Activated naive CD8-positive, alpha-beta T cell treated with anti-CD3 and anti-CD28 coated beads, Interleukin-2, amount 50 U/mL, for 24 hours (primary cell): ENCODE data around the gene PALLD.

Experiments
- ATAC-seq: fragments of 150-1000 bp; cut with Tn5 transposase; one replicate; pipeline ENCODE4 v1.10.0; 2021
- DNase-seq: peaks from one replicate; pipeline ENCODE4 v3.0.0; 2021
- H3K27ac Mint-ChIP-seq: one replicate; pipeline ENCODE4 v1.8.0; 2021; ENCODE audit warnings: mild to moderate bottlenecking, mixed read lengths
- H3K27me3 Mint-ChIP-seq: one replicate; pipeline ENCODE4 v1.8.0; 2021; ENCODE audit warnings: mixed read lengths
- H3K36me3 Mint-ChIP-seq: one replicate; pipeline ENCODE4 v1.8.0; 2021; ENCODE audit warnings: low read depth, mixed read lengths
- H3K4me1 Mint-ChIP-seq: one replicate; pipeline ENCODE4 v1.8.0; 2021; ENCODE audit warnings: mixed read lengths
- H3K4me3 Mint-ChIP-seq: one replicate; pipeline ENCODE4 v1.8.0; 2021; ENCODE audit warnings: mild to moderate bottlenecking, moderate library complexity, mixed read lengths
- H3K9me3 Mint-ChIP-seq: one replicate; pipeline ENCODE4 v1.8.0; 2021; ENCODE audit warnings: mixed read lengths

PALLD gene

DNA sequence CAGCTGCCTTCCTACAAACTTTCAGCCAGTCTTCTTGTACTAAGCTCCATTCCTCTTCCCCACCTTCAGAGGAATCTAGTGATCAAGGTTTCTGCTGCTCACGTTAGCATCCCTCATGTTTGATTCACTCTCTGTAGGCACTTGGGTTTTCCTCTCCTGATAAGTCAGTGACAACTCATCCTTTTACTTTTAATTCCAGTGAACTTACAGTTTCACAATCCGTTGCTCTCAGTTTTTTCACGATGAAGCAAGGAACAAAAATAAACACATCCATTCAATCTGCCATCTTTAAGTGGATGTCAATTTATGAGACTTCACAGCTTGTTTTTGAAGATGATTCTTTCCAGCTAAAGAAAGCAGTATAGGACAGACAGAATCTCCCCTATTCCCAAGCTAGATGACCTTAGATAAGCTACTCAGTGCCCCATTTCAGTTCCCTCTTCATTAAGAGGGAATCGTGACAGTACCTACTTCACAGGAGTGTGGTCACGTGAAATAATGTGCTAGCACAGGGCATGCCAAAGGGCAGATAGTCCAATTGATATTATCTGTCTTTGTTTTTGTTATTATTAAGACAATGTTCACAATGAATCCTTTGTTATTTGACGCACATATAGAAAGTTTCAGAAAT is 234.3 kb downstream of the PALLD start:
- Mint-ChIP-seq H3K27ac (no peak overlapping the region), H3K27me3 (peaks cover 21% of the 10 kb centered on the region), H3K36me3 (no peaks in the 10 kb centered on the region), H3K4me3 (no peak overlapping the region), H3K4me1 (no peaks in the 10 kb centered on the region), H3K9me3 (no peaks in the 10 kb centered on the region)
- ATAC-seq: no peak
- DNase-seq: no peak

DNA sequence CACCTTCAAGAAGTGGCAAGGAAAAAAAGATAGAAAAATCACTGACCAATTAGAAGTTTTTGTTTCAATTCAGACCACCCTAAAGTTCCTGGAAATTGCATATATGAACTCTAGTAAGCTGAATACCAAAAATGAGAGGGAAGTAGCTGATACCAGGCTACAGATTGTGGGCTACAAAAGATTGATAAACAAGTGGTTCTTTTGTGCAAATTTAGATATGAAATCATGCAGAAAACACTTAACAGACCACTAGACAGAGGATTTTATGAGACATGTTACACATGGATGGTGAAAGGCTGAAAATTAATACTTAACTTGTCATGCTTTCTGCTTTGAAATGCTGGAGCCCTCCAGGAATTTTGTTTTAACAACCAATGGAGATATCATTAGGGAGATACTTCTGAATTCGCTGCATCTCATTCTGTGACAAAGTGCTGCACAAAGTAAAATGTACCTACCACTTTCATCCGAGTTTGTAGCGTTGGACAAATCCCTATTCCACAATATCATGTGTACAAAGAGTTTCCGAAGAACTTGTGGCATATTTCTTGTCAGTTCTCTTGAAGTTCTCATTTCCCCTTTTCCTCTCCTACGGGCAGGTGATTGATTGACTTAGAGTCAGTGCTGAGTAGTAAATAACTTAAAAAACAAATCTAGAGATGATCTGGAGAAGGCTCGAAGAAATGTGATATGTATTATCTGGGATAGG is 235.0 kb downstream of the PALLD start:
- H3K9me3 Mint-ChIP-seq: no peaks in the 10 kb centered on the region
- H3K27ac Mint-ChIP-seq: no peak overlapping the region
- no peak for ATAC-seq
- H3K4me3 Mint-ChIP-seq: no peak overlapping the region
- DNase-seq: no peak
- no peaks in the 10 kb centered on the region for H3K36me3 Mint-ChIP-seq
- H3K27me3 Mint-ChIP-seq: peaks cover 17% of the 10 kb centered on the region
- no peaks in the 10 kb centered on the region for H3K4me1 Mint-ChIP-seq

DNA sequence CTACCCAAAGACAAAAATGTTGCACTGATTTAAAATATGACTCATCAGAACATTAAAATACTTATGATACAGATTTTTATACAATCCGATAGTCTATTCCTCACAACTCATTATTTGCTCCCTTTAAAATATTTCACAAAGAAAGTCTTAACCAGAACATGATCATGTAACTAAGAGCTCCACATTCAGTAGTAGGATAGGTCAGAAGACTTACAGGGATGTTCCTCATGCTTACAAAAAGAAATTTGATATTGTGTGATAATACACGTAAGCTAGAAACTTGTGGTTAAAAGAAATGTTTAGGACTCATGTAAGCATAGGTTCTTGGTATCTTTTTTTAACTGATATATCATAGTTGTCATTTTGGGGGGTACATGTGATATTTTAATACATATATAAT is 235.9 kb downstream of the PALLD start:
- Mint-ChIP-seq H3K9me3 (no peaks in the 10 kb centered on the region), H3K36me3 (no peaks in the 10 kb centered on the region), H3K27ac (no peak overlapping the region), H3K4me3 (no peak overlapping the region), H3K4me1 (no peaks in the 10 kb centered on the region), H3K27me3 (peaks cover 17% of the 10 kb centered on the region)
- DNase-seq: no peak
- no peak for ATAC-seq

DNA sequence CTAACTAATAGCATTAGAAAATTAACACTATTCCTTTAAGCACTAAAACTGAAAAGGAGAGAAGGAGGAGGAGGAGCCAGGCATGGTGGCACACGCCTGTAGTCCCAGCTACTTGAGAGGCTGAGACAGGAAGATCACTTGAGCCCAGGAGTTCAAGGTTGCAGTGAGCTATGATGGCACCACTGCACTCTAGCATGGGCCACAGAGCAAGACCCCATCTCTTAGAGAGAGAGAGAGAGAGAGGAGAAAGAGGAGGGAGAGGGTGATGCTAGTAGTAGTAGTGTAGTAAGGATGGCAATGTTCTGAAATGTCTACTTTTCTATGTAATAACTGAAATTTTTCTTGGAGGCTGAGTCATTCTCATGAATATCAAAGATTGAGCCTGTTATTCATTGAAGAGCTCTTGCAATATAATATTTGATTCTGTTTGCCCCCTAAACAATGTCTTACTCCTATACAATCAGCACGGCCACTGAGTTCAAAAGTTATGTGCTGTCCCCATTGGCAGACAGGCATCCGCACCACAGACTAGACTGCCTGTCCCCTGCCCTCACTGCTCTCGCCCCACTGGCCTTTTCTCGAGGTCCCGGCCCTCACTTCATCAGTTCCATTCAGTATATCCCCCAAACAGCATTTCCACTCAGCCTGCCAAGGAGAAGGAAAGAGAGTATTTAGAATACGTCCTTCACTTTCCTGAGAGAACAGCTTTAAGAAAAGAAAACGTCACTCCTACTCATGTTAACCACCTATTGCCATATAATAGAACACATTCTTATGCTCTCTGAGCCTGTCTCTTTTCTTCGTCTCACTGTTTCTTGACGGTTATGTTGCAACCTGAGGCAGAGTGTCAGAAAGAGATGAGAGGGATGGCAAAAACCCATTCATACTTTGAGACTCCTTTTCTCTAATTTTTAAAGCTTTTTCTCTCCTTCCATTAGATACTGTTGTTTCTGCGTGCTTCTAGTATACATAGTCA is 238.1 kb downstream of the PALLD start:
- Mint-ChIP-seq H3K36me3 (no peaks in the 10 kb centered on the region), H3K27ac (no peak overlapping the region), H3K4me1 (no peaks in the 10 kb centered on the region), H3K27me3 (peaks cover 7% of the 10 kb centered on the region), H3K4me3 (no peak overlapping the region), H3K9me3 (no peaks in the 10 kb centered on the region)
- DNase-seq (no peak), ATAC-seq (no peak)

DNA sequence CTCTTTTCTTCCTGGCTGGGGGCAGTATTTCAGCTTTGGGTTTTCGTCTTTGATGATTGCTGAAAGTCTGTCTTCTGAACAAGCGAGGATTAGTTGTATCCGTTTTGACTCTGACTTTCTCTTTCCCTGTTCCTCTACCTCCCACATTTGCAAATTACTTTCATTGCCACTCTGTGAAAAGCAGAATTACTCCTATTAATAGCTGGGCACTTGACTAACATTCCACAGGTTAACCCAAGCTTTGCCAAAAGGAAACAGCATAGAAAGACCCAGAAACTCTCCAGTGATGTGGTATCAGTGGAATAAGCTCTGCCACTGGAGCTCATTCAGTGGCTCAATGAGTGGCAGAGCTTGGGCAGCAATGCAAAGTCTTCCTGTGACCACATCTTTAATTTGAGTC is 238.9 kb downstream of the PALLD start:
- ATAC-seq (no peak), DNase-seq (no peak)
- H3K4me1 Mint-ChIP-seq: no peaks in the 10 kb centered on the region
- H3K27ac Mint-ChIP-seq: no peak overlapping the region
- no peaks in the 10 kb centered on the region for H3K36me3 Mint-ChIP-seq
- no peak overlapping the region for H3K4me3 Mint-ChIP-seq
- no peaks in the 10 kb centered on the region for H3K9me3 Mint-ChIP-seq
- H3K27me3 Mint-ChIP-seq: peaks cover 3% of the 10 kb centered on the region

DNA sequence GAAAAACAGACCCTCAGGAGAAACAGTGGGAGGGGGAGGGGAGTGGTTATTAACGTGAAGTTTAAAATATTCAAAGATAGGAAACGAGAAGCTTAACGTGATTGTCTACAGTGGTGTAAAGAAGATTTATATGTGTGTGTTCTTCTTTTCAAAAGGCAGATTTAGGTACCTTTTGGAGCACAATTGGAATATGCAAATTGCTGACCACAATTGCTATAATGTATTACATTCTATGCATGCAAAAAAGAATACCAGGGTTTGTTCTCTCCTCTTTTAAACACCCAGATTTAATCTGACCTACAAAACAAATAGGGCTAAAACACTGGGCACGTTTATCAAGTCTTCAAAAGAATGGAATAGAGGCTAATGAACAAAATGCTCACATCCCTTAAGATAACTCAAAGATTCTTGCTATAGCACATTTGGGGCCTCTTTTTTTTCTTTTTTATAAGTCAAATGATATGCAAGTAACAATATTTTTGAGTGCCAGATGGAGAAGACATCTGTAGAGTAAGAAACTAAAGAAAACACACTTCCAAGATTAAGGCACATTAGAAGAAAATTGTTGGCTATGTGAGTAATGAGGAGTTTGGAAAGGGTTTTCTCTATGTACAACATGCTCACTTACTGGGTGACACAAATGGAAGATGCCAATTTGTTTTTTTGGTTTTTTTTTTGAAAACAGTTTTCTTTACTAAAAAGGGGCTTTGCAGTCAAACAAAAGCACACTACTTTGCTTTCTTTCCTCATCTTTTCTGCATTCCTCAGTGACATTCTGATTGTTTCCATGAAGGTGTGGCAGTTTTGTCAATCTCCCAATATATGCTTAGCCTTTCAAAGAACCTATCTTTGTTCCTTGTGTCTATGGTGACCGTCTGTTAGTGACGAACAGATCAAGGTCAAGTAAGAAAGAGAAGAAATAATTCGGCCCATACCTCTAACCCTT is 240.3 kb downstream of the PALLD start:
- H3K36me3 Mint-ChIP-seq: no peaks in the 10 kb centered on the region
- no peaks in the 10 kb centered on the region for H3K9me3 Mint-ChIP-seq
- DNase-seq (no peak), ATAC-seq (no peak)
- no peak overlapping the region for H3K4me3 Mint-ChIP-seq
- H3K4me1 Mint-ChIP-seq: no peaks in the 10 kb centered on the region
- H3K27ac Mint-ChIP-seq: no peak overlapping the region
- peaks cover 5% of the 10 kb centered on the region for H3K27me3 Mint-ChIP-seq

DNA sequence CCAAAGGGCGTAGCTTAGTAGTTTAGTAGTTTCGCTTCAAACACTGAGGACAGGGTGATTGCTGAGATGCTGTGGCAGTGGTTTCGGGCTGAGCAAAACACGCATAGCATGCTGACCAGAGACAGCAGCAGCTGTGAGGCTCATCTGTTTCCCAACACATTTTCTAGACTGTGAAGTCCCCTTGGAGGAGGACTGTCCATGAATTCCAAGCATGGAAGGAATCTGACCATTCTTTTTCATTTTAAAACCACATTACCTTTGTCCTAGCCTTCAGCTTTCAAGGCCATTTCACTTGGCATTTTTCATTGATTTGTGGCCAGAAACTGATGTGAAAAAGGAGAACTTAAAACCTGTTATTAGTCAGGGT is 240.9 kb downstream of the PALLD start:
- Mint-ChIP-seq H3K27ac (no peak overlapping the region), H3K36me3 (no peaks in the 10 kb centered on the region), H3K4me1 (no peaks in the 10 kb centered on the region), H3K4me3 (no peak overlapping the region), H3K27me3 (peaks cover 5% of the 10 kb centered on the region), H3K9me3 (no peaks in the 10 kb centered on the region)
- no peak for ATAC-seq
- DNase-seq: no peak

DNA sequence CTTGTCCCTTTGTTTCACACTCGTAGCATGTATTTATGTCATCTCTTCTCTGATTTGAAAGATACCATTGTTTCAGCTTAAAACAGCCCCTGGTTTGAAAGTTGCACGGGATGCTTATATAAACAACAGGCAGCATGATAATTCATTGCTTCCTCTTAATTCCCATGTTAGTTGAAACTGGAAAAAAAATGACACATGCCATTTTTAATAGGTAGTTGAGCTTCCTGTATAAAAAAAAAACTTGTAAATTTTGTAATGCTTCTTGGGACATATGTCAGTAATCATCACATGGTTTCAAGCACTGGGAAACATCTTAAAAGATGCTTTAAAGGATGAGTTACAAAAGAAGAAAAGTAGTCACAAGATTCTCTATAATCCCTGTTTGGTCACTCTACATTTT is 243.0 kb downstream of the PALLD start:
- H3K36me3 Mint-ChIP-seq: no peaks in the 10 kb centered on the region
- H3K4me1 Mint-ChIP-seq: no peaks in the 10 kb centered on the region
- H3K4me3 Mint-ChIP-seq: no peak overlapping the region
- H3K9me3 Mint-ChIP-seq: no peaks in the 10 kb centered on the region
- ATAC-seq (no peak), DNase-seq (no peak)
- H3K27me3 Mint-ChIP-seq: peaks cover 12% of the 10 kb centered on the region
- no peak overlapping the region for H3K27ac Mint-ChIP-seq

DNA sequence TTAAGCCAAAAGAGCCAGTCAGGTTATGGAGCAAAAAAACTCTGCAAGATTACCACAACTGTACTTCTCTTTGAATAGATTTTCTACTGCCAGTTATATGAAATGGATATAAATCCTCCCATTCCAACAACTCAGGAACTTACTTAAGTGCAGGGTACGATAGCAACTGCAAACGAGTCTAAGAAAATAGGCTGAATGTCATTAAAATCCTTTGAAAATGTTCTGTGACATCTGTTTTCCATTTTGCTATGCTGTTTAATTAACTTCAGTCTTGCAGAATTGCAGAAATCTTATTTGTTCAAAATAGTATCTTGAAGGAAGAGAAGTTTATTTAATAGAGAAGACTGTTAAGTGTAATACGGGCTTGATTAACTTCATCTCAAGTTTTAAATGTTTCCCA is 243.8 kb downstream of the PALLD start:
- ATAC-seq: no peak
- H3K27me3 Mint-ChIP-seq: peaks cover 9% of the 10 kb centered on the region

DNA sequence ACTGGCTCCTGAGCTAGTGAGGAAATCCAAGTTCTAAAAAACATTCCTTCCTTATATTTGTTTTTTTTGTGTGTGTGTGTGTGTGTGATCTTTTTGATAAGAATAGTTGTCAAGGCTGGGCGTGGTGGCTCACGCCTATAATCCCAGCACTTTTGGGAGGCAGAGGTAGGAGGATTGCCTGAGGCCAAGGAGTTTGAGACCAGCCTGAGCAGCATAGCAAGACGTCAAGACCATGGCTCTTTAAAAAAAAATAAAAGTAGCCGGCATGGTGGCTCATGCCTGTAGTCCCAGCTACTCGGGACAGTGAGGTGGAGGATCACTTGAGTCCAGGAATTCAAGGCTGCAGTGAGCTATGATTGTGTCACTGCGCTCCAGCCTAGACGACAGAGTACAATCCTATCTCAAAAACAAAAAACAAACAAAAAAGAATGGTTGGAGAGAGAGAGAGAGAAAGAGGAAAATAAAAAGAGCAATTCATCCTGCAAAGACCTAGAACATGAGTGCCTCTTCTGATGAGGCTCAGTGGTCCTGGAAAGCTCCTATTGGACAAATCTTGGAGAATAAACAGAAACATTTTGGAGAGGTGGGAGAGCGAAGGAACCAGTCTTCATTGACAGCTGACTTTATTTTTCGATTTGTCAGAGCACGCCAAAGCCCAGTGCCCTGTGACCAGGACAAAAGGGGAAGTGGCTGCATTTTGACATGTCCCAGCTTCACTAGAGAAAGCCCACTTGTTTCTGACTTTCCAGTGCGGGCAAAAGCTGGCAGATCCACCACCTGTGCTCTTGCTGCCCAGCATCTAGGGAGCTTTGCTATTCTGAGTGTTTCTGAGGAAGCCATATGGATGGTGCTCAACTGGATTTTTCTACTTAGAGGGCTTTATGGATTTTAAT is 244.7 kb downstream of the PALLD start:
- Mint-ChIP-seq H3K9me3 (no peaks in the 10 kb centered on the region), H3K4me1 (no peaks in the 10 kb centered on the region), H3K4me3 (no peak overlapping the region), H3K36me3 (no peaks in the 10 kb centered on the region), H3K27me3 (peaks cover 9% of the 10 kb centered on the region), H3K27ac (no peak overlapping the region)
- no peak for ATAC-seq
- DNase-seq: no peak

More for the DNA sequence above, 243.8 kb downstream of the PALLD start:
- H3K27ac Mint-ChIP-seq: no peak overlapping the region
- no peaks in the 10 kb centered on the region for H3K4me1 Mint-ChIP-seq
- no peaks in the 10 kb centered on the region for H3K9me3 Mint-ChIP-seq
- no peaks in the 10 kb centered on the region for H3K36me3 Mint-ChIP-seq
- DNase-seq: no peak
- H3K4me3 Mint-ChIP-seq: no peak overlapping the region

DNA sequence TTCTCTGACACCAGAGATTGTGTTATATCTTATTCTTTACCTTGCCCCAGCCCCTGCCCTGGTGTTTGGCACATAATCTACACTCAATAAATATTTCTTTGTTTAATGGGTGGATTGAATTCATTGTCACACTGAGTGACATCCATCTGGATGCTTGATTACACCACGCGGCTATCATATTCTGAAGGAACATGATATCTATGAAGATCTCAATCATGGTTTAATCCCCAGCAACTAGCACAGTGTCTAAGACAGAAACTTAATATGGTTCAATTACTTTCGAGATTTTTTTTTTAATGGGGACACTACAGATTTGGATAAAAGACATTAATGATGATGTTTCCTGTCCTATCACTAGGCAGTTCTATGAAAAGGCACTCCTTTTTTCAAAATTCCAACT is 246.3 kb downstream of the PALLD start:
- Mint-ChIP-seq H3K36me3 (no peaks in the 10 kb centered on the region), H3K4me3 (no peak overlapping the region), H3K4me1 (no peaks in the 10 kb centered on the region), H3K27me3 (peaks cover 9% of the 10 kb centered on the region), H3K9me3 (no peaks in the 10 kb centered on the region), H3K27ac (no peak overlapping the region)
- ATAC-seq (no peak), DNase-seq (no peak)

DNA sequence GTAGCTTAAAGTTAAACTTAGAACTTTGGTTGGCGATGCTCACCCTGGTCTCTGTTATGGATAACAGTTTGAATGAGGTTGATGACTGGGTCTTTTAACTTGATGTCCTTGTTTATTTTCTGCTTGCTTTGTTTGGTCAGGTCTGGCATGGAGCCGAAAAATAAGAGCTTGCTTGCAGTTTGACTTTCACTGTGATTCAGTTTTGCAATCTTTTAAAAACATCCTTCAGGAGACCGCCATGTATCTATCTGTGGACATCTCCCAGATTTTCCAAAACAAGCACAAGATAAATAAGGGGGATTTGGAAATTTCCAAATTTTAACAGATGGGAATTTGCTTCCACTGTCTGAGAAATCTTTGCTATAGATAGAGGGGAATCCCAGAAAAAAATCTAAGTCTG is 246.7 kb downstream of the PALLD start:
- H3K27me3 Mint-ChIP-seq: peaks cover 9% of the 10 kb centered on the region
- H3K4me1 Mint-ChIP-seq: no peaks in the 10 kb centered on the region
- no peak for ATAC-seq
- H3K4me3 Mint-ChIP-seq: no peak overlapping the region
- H3K27ac Mint-ChIP-seq: no peak overlapping the region
- H3K36me3 Mint-ChIP-seq: no peaks in the 10 kb centered on the region
- DNase-seq: no peak
- H3K9me3 Mint-ChIP-seq: no peaks in the 10 kb centered on the region

DNA sequence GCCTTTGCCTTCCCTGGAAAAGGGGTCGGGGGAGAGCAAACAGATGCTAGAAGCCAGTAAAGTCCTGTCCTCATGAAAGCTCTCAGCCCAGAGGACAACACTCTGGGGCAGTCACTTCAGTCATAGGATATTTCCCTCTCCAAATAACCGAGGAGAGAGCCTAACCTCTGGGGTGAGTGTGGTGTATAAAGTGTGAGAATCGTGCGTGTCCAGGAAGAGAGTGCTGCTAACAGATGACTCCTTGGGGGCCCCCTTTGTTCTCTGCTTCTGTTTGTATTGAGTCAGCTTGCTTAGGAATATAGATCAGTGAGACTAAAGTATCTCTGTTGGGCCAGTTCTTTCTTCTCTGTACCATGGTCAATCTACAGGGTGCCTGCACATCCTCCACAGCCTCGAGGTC is 247.2 kb downstream of the PALLD start:
- DNase-seq: no peak
- peaks cover 9% of the 10 kb centered on the region for H3K27me3 Mint-ChIP-seq
- no peak for ATAC-seq

More for the DNA sequence above, 247.2 kb downstream of the PALLD start:
- Mint-ChIP-seq H3K4me3 (no peak overlapping the region), H3K27ac (no peak overlapping the region), H3K9me3 (no peaks in the 10 kb centered on the region), H3K4me1 (no peaks in the 10 kb centered on the region), H3K36me3 (no peaks in the 10 kb centered on the region)
